ENCODE measurements around the gene NSUN6.

Gene NSUN6

GRCh38 chr10:18501198-18501597 lies 150.2 kb downstream of the NSUN6 start:
- no peak for DNase-seq (ENCODE audit: low spot score)

DNA sequence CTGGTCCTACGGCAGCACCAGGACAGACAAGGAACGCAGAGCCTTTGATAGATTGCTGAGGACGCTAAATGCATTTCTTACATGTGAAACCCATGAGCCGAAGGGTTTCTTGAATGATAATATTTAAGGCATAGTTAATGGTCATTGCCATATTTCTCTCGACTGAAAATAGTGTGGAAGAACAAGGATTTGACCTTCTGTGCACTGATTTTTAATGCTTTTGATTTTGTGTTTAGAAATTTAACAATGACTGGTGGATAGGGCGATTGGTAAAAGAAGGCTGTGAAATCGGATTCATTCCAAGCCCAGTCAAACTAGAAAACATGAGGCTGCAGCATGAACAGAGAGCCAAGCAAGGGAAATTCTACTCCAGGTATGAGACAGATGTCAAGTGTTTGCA lies 150.8 kb downstream of the NSUN6 start:
- DNase-seq (ENCODE audit: low spot score), result no peak

DNA sequence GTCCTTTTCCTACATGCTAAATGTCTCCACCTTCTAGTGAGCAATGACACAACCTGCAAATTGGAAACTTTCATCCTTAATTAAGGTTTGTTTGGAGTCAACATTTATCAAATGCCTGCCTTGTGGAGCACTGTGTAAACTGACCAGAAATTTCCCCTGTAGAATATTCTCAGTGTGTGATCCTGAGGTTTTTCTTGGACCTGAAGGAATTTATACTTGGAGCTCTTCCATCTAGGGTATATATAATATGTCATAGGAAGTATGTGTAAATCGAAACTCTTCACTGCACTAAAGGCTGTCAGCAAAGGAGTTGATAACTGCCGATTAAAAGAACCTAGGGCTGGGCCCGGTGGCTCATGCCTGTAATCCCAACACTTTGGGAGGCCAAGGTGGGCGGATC lies 152.4 kb downstream of the NSUN6 start:
- no peak for DNase-seq (ENCODE audit: low spot score)

DNA sequence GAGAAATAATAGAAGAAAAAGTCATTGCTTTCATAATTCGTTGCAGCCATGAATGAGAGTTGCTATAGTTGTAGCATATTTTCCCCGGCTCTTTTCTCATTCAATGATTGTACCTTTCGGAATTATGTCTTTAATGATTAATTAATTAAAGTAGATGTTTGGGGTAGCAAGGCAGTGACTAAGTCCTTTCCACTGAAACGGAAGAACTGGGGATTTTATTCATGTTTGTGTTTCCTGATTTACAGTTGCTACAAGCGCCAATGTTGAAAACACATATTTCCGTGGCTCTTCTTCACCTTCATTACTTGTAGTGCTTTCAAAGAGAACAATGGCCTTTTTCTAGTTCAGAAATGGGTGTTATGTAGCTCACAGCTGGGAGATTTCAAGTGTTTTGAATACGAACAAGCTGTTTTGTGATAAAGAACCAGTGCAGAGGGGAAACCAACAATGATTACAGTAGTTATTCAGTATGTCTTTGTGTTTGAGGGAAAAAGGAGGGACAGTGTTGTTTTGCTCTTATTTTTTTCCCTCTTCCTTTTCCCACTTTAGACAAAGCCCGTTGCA lies 153.5 kb downstream of the NSUN6 start:
- DNase-seq (ENCODE audit: low spot score), result peak; percentile 47

Data from pons (tissue), 1 donor.